NCI-H2107 (cell line): Measurements from ENCODE around the gene MANSC4.
A peak's percentile ranks its signal among the peaks of the same experiment; 100 is the strongest.

Experiments used
- DNase-seq: peaks from one replicate; lab custom pipeline; 2025; lab: John Stamatoyannopoulos, UW

Gene MANSC4

GRCh38 chr12:27779920-27780611 lies at the start of gene MANSC4, which contains the start of gene KLHL42:
Gene MANSC4, minus strand, starts transcription at chr12:27780236. Its CDS starts 8,960 bp downstream, at chr12:27771276.
Gene KLHL42, plus strand, starts transcription at chr12:27780233. Its CDS starts 98 bp downstream, at chr12:27780331.
- DNase-seq = peak; percentile 58

DNA sequence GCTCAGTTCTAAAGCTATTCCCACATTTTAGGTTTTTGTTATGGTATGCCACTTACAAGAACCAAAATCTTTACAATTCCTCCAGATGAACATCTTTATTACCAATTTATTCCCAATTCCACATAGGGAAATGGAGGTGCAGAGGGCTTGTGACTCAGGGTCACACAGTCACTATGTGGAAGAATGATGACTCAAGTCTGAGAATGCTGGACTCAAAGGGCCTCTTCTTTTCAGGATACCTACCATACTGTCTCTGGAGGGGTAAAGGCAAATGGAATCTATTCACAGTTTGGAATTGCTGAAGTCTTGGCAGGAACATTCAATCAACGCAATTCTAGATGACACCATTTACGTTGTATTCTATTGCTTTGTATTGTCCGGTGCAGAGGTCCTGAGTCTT lies 48.2 kb upstream of the MANSC4 start:
- no peak for DNase-seq

DNA sequence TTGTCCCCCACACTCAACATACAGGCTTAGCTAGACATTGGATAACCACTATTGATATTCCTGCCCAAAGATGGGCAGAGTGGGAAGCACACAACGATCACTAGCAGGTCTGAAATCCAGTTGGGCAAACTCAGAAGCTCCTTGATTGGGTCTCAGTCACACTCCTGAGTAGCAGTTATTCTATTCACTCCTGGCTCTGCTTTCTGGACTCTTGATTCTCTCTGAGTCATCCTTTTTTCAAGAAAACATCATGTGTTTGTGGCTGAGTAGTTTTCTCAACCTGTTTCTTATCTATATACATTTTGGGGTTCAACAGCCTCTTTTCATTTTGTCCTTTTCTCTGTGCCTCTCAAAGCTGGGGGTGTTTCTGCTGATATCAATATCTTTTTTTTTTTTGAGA lies 46.0 kb upstream of the MANSC4 start:
- no peak for DNase-seq

DNA sequence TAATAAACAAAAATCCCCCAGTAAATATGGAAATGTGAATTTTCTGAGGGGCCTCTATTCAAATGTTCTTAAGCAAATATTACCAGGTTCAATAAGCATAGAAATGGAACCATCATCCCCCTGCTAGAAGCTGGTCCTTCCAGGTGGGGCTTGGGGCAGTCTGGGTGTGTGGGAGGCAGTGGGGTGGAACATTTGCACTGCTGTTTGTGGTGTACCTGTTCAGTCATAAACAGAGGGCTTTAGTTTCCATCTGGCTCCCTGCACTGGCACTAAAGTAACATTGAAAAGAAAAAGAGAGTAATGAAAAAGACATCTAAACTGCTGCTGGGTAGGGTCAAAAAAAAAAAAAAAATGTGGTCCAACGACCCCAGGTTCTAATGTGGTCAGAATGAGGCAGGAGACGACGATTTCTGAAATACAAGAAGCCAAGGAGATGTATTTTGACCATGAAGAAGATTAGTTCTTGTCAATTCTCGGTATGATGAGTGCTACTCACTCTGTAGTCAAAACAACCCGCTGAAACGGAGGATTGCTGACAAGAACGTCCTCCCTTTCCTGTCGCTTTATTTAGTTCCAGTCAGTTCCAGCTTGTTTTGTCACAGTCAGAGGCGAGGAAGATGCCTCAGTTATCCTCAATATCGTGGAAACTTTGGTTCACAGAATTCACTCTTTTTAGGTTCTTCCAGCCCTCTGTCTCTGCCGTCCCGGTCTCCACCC lies 44.2 kb upstream of the MANSC4 start:
- DNase-seq = no peak

GRCh38 chr12:27823038-27823437 lies 43.0 kb upstream of the MANSC4 start:
- no peak for DNase-seq

- DNase-seq = no peak
Observed at GRCh38 chr12:27822076-27822712, 42.2 kb upstream of the MANSC4 start.

DNA sequence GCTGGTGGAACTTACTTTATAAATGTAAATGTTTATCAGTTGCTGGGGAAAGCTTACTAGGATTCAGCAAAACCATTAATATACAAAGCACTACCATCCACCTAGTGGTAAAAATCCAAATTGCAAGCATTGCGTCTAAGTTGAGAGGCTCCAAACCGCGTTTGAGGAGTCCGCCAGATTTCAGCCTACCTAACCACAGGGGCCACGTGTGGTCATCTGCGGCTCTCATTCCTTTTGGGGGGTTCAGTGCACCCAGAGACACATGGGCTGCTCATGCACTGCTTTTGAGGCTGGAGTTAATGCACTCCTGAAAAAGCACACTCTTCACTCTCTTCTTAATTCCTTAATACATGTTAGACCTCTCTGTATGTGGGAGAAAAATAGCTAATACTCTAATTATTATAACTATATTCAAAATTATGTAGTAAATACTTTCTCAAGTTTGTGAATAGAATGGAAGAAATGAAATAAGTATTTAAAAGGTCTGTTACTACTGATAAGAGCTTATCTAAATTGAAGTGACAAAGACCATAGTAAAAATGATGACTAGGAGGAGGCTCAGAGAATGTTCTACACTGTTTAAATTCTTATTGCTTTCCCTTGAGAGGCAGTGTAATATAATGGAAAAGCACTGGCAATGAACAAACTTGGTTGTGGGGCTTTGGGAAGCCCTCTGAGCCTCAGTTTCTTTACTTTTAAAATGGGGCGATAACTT lies 41.4 kb upstream of the MANSC4 start:
- DNase-seq = no peak

DNA sequence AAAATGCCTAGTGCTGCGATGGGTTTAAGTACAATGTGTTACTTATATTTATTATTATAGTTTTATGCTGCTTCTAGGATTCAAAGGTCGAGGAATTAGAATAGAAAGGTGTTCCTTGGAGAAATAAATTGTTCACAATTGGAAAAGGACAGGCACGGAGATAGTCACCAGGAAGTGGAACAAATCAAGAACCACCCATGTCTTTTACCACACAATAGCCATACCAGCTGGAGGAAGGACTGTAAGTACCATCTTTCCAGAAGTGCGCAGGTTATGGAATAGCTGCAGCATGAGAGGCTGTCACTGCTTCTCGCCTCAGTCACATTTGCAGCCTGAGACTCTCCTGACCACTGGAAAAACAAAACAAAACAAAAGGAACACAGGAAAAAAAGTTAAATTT lies 40.5 kb upstream of the MANSC4 start:
- DNase-seq = no peak

DNA sequence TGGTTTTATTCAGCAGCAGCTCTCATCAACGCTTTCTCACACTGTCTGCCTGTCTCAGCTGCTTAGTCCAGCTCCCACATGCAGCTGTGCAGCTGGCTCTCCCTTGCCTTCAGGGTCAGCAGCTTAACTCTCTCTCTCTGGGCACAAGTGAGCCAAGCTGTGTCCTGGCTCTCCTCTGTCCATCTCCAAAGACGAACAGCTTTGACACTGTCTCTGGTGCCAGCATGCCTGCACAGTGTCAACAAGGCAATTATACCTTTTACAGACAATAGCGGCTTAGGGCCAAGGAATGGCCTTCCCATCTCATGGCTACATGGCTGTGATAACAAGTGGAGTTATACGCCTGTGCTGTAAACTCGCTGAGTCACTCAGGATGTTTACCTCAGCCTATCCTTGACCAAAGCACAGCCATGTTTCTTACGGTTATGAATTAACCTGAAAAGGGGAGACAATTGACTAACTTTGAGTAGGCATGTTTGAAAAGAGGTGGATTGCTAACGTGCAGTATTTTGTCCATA lies 38.4 kb upstream of the MANSC4 start:
- DNase-seq = no peak

DNA sequence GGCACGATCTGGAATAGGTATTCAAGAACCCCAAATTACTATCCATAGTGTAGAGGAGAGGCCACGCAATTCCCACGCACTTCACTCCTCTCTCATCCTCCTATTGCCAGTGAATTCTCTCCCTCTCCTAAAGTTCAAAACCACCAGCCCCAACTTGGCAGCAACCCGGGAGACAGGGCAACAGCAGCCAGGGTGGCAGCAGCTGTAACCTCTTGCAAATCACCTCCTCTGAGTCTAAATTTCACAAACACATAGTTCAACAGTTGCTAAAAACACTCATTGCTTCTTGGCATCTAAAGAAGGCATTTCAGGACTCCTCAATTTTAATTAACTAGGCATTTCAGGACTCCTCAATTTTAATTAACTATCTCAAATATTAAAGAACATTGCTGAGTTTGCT lies 37.7 kb upstream of the MANSC4 start:
- DNase-seq = no peak

- no peak for DNase-seq
Observed at GRCh38 chr12:27814851-27815591, 35.0 kb upstream of the MANSC4 start.

GRCh38 chr12:27814411-27814810 lies 34.4 kb upstream of the MANSC4 start:
- no peak for DNase-seq

- no peak for DNase-seq
Observed at GRCh38 chr12:27812502-27812901, 32.5 kb upstream of the MANSC4 start.

DNA sequence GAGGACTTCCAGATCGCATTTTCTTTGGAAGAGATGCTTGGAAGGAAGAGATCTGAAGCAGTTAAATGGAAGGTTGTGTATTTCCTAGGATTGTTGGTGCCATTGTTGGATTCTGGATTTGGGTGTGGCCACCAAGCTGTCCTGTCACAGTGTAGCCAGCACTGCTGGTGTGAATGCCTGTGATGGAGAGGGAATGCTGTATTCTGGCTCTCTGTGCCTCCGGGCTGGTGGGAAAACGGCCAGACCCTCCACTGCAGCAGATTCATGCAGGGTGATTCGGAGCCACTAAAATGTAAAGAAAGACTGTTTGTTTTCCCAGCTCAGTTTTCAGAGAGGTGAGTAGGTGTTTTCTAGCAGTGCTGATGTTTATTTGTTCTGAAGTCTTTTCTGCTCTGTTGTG lies 30.7 kb upstream of the MANSC4 start:
- no peak for DNase-seq

GRCh38 chr12:27808841-27809240 lies 28.8 kb upstream of the MANSC4 start:
- DNase-seq = no peak

- no peak for DNase-seq
Observed at GRCh38 chr12:27807063-27807703, 27.1 kb upstream of the MANSC4 start.

DNA sequence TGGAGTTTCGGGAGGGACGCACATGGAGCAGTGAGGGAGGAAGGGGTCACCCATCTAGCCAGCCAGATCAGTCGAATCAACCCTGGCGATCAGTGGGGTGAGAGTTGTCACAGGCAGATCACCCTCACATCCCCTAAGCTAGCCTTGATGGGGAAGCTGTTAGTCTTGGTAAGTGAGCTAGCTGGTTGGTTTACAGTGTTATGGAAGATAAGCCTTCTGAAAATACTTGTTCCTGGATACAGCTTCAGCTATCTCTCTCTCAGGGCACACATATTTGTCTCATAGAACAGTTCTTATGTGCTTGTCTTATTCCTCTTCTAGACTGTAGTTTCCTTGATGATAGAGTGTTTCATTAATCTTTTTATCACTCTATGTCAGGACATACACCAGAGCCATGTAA lies 26.2 kb upstream of the MANSC4 start:
- DNase-seq = no peak

- no peak for DNase-seq
Observed at GRCh38 chr12:27805238-27805637, 25.2 kb upstream of the MANSC4 start.

- no peak for DNase-seq
Observed at GRCh38 chr12:27802936-27803335, 22.9 kb upstream of the MANSC4 start.

GRCh38 chr12:27802511-27802910 lies 22.5 kb upstream of the MANSC4 start:
- DNase-seq = no peak

GRCh38 chr12:27801630-27802029 lies 21.6 kb upstream of the MANSC4 start:
- DNase-seq = no peak
